GM04503 (cell line): ENCODE data around the gene SH3D19.
"Not testable (repeated sequence)": the region's sequence is repeated elsewhere in the genome, so short reads cannot be mapped to it uniquely, and the experiment has no call there.

Experiments
- DNase-seq: peaks from one replicate; pipeline ENCODE4 v3.0.0-alpha.2; 2012; ENCODE audit warnings: low read depth

SH3D19 gene

DNA sequence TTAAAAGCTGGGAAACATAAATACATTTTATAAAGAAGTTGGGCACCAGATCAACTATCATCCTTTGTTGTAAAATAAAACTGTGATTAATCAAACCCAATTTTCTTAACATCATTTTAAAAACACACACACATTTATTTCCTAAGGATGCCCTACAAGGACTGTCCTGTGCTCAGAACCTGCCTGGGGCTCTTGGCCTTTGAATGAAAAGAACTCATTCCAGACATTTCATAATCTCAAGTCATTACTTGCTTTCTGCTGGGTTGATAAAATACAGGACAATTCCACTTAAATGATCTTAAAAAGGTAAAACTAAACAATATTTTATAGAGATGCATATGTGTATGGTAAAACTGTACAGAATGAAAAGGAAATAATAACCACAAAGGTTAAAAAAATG, 2.8 kb downstream of the SH3D19 start:
- no peak for DNase-seq

- not testable (repeated sequence) for DNase-seq
Observed at GRCh38 chr4:151322161-151322560, 3.2 kb downstream of the SH3D19 start.

- DNase-seq: no peak
Observed at GRCh38 chr4:151321586-151321985, 3.8 kb downstream of the SH3D19 start.

DNA sequence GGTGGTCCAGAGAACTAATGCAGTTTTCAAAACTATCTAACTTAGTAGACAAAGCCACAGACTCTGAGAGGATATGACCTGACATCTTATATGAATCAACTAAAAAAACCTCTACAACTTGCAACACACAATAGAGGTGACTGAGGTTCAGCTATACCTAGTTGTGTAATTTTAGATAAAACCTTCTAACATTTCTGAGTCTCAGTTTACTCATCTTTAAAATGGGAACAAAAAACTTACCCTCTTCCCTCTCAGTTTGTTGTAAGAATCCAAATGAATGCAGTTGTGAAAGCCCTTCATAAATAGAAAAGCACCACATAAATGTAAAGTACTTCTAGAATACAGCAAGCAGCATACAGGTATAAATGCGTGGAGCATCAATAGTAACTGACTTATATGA, 5.9 kb downstream of the SH3D19 start:
- no peak for DNase-seq

DNA sequence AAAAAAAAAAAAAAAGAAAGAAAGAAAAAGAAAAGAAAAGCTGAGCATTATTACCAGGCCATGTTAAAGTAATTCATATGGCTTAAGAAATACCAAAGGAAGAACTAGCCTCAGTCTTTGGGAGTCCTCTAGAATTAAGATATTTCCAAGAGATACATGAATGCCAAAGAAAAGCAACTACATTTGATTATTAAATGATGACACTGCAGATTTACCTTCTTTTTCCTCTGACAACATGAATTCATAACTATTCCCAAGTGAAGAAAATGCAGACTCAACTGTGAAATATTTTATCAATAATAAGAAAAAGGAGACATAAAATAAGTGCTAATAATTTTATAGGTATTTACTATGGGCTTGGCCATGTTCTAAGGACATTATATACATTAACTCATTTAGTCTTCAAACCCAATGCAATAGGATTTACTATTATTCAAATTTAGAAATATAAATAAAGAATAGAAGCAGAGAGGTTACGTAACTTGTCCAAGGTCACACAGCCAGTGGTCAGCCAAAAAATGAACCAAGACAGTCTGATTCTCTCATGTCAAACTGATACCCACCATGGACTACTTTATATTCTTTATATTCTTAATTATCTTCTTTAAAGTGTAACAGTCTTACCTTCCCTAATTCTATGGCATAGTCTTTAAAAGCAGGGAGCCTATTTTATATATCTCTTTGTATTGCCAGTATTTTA, 6.9 kb downstream of the SH3D19 start:
- DNase-seq: no peak

GRCh38 chr4:151316645-151317044, 8.8 kb downstream of the SH3D19 start:
- DNase-seq: no peak

- DNase-seq: no peak
Observed at GRCh38 chr4:151315212-151315886, 10.1 kb downstream of the SH3D19 start.

GRCh38 chr4:151314479-151314878, 10.9 kb downstream of the SH3D19 start:
- DNase-seq: no peak

DNA sequence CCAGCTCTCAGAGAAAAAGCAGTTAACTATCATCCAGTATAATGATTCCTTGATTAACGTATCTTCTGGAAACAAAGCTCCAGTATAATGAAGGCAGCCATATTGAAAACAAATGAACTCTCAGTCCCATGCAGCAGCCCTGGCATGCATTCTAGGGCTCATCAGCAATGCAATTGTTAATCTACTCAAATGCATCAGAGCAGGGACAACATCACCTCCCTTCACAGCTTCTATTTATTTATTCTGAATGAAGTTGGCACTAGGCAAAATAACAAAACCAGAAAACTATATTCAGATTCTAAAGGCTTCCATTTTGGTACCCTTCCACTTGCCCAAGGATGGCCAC, 11.4 kb downstream of the SH3D19 start:
- no peak for DNase-seq

DNA sequence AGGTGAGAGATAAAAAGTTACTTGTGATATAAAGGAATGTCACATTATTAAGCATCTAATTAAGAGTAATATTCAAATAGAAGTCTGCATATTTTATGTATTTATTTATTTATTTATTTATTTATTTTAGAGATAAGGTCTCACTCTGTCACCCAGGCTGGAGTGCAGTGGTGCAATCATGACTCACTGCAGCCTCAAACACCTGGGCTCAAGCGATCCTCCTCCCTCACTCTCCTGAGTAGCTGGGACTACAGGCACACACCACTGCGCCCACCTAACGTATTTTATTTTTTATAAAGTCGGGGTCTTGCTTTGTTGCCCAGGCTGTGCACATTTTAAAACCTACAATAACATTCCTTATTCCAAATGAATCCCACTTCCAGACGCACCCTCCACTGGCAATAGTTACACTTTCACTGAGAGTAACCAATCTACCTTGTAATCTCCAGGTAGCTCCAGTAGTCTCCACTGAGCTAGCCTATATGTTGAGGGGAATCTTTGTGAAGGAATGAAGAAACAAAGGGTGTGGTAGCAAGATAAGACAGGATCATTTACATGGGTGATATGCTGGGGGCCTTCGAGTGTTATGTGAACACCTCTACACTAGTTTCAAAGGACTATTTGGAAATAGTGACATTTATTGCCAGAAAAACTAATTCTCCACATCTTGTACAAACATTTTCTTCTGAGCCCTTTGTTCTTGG, 11.9 kb downstream of the SH3D19 start:
- DNase-seq: no peak

DNA sequence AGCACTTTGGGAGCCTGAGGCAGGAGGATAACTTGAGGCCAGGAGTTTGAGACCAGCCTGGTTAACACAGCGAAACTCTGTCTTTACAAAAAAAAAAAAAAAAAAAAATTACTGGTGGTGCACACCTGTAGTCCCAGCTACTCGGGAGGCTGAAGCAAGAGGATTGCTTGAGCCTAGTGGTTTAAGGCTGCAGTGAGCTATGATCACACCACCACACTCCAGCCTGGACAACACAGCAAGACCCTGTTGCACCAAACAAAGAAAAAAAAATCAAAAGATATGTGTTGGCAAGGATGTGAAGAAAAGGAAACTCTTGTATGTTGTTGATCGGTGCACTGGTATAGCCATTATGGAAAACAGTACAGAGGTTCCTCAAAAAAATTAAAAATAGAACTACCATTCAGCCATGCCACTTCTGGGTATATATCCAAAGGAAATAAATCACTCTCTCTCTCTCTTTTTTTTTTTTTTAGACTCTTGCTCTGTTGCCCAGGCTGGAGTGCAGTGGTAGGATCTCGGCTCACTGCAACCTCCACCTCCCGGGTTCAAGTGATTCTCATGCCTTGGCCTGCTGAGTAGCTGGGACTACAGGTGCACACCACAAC, 15.2 kb downstream of the SH3D19 start:
- no peak for DNase-seq

DNA sequence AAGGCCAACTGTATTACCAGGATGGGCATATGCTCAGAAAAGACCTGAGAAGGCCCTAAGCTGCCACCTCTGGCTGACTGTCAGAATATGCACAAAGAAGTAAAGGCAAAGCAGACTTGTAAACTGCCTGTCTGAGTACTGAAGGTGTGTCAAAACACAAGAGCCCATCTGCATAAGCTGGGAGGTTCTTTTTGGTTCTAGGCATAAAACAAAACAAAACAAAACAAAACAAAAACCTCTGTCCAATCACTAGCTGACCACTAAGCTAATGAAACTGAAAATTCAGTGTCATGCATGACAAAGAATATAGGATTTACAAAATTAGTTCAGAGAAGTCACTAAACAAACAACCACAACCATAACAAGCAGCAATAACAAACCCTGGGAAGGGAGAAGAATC, 20.6 kb downstream of the SH3D19 start:
- no peak for DNase-seq

GRCh38 chr4:151304226-151304625, 21.2 kb downstream of the SH3D19 start:
- DNase-seq: no peak

- no peak for DNase-seq
Observed at GRCh38 chr4:151302432-151302831, 23.0 kb downstream of the SH3D19 start.

GRCh38 chr4:151297170-151297569, 28.2 kb downstream of the SH3D19 start:
- no peak for DNase-seq

GRCh38 chr4:151296227-151296626, 29.2 kb downstream of the SH3D19 start:
- DNase-seq: no peak

- no peak for DNase-seq
Observed at GRCh38 chr4:151294833-151295496, 30.4 kb downstream of the SH3D19 start.

GRCh38 chr4:151292038-151292437, 33.4 kb downstream of the SH3D19 start:
- no peak for DNase-seq

- DNase-seq: no peak
Observed at GRCh38 chr4:151291485-151291884, 33.9 kb downstream of the SH3D19 start.

DNA sequence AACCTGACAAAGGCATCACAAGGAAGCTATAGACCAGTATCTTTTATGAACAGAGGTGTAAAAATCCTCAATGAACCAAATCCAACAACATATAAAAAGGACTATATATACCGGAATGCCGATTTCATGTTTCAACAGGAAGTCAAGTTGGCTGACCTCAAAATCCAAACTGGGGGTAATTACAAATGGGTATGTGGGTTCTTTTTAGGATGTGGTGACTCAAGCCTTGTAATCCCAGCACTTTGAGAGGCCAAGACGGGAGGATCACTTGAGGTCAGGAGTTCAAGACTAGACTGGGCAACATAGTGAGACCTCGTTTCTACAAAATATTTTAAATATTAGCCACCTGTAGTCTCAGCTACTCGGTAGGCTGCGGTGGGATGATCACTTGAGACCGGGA, 38.0 kb downstream of the SH3D19 start:
- DNase-seq: no peak

DNA sequence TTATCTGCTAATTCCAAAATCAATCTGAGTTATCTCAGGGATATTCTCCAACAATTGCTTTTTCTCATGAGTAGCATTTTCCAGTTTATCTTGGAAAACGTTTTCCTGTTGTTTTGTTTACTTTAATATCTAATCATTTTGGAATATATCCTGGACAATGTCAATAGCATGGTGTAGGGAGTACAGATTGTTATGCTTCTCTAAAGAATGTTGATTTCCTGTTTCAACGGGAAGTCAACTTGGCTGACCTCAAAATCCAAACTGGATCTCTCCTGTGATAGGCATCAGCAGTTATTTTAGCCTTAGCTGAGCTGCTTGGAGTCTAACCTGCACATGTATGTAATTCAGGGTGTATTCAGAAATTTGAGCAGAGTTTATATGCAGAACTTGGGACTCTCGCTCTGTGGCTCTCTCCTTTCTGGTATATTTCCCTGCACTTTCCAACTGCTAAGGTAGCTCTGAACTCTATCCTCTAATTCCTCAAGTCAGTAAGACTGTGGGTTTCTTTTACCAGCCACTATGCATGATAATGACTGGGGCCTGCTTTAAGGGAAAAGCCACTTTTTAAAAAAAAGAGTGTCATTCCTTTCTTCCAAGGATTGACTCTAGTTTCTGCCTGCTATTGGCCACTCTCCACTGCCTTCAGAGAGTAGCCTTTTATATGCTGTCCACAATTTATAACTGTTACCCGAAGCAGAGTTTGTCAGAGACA, 40.7 kb downstream of the SH3D19 start:
- no peak for DNase-seq
